GM12878 (cell line): ENCODE results near the gene MAP3K6. TPM values are rescaled to one million over a fixed set of nuclear protein-coding genes. Genes with fewer than 3 reads are reported as not detected.
A peak's percentile ranks its signal among the peaks of the same experiment; 100 is the strongest.

Source experiments
- ATAC-seq: fragments of 200-7000 bp; cut with Tn5 transposase; 3 replicates; pipeline ENCODE4 v1.9.1; 2020; ENCODE audit warnings: mild to moderate bottlenecking, moderate library complexity
- BruUV-seq: library from RNA; stranded (reverse); fragments of 400-500 nt; replicated peaks from 2 replicates; lab custom pipeline; 2021; lab: Mats Ljungman, UMichigan
- CTCF ChIA-PET: fragments of 300-600 bp; sonication (Branson Sonifier 250); formaldehyde crosslinking; extraction: SDS; loops from one replicate; lab custom pipeline; 2021; ENCODE audit warnings: inconsistent platforms; lab: Yijun Ruan, JAX
- POLR2A ChIA-PET: fragments of 350-600 bp; formaldehyde crosslinking; extraction: SDS; loops from one replicate; lab custom pipeline; 2021; ENCODE audit warnings: inconsistent platforms; lab: Charles Lee
- RAD21 ChIA-PET: fragments of 300-600 bp; sonication (Branson Sonifier 250); formaldehyde crosslinking; loops from one replicate; lab custom pipeline; 2023; ENCODE audit warnings: antibody characterized with exemption; ENCODE audit not compliant: unreplicated experiment; lab: Charles Lee
- SMC1A ChIA-PET: fragments of 300-600 bp; sonication (Branson Sonifier 250); formaldehyde crosslinking; loops from one replicate; lab custom pipeline; 2023; ENCODE audit not compliant: unreplicated experiment, uncharacterized antibody; lab: Charles Lee
- DNase-seq: peaks from one replicate; pipeline ENCODE4 v3.0.0-alpha.2; 2011; ENCODE audit warnings: low read depth, low spot score
- FAIRE-seq: peaks from 3 replicates; lab custom pipeline; 2011; peaks lifted over from hg19 to GRCh38; lab: Jason Lieb, UNC
- H2AFZ ChIP-seq: 2 replicates; pipeline ENCODE4 v1.6.0; 2011; ENCODE audit warnings: low read depth, low read length, control low read depth; ENCODE audit not compliant: control insufficient read depth
- H3K27ac ChIP-seq: 2 replicates; pipeline ENCODE4 v1.5.1; 2011; ENCODE audit warnings: control low read depth; ENCODE audit not compliant: control insufficient read depth, insufficient read depth
- H3K27me3 ChIP-seq, 2 experiments: replicated peaks in 1 of 2; 2 replicates each; pipeline versions ENCODE4 v1.6.0 to v1.6.1; 2011; ENCODE audit warnings: low read length in 1 of 2; ENCODE audit not compliant: control insufficient read depth in 2 of 2, insufficient read depth in 2 of 2
- H3K36me3 ChIP-seq, 2 experiments: 2 replicates each; pipeline ENCODE4 v1.5.1; 2011; ENCODE audit warnings: low read length in 1 of 2; ENCODE audit not compliant: control insufficient read depth in 2 of 2, insufficient read depth in 2 of 2
- H3K4me1 ChIP-seq: 2 replicates; pipeline ENCODE4 v1.6.1; 2011; ENCODE audit warnings: mild to moderate bottlenecking, low read length, moderate library complexity, mixed read lengths; ENCODE audit not compliant: control insufficient read depth, insufficient read depth
- H3K4me2 ChIP-seq: 2 replicates; pipeline ENCODE4 v1.6.0; 2011; ENCODE audit warnings: control low read depth; ENCODE audit not compliant: control insufficient read depth, insufficient read depth
- H3K4me3 ChIP-seq: fragments of 200-600 bp; sonication (generic); 2 replicates; pipeline ENCODE4 v1.5.1; 2016
- H3K79me2 ChIP-seq: 2 replicates; pipeline ENCODE4 v1.6.0; 2011; ENCODE audit warnings: low read length; ENCODE audit not compliant: control insufficient read depth, insufficient read depth
- H3K9ac ChIP-seq: 2 replicates; pipeline ENCODE4 v1.8.0; 2011; ENCODE audit warnings: low read length, control low read depth, mixed read lengths; ENCODE audit not compliant: control insufficient read depth, insufficient read depth
- H3K9me3 ChIP-seq: replicated peaks from 3 replicates; pipeline ENCODE4 v1.5.1; 2011; ENCODE audit warnings: mild to moderate bottlenecking, low read length; ENCODE audit not compliant: control insufficient read depth, insufficient read depth
- H4K20me1 ChIP-seq: 2 replicates; pipeline ENCODE4 v1.6.0; 2011; ENCODE audit not compliant: control insufficient read depth, insufficient read depth
- POLR2A ChIP-seq: IDR thresholded peaks from 2 replicates; pipeline ENCODE4 v1.6.1; 2011; ENCODE audit warnings: low read depth, mild to moderate bottlenecking, low read length
- SKIL ChIP-seq: fragments of 450-650 bp; IDR thresholded peaks from 2 replicates; pipeline ENCODE4 v1.6.1; 2017; ENCODE audit warnings: mild to moderate bottlenecking, low read depth, inconsistent platforms; ENCODE audit not compliant: poor library complexity, severe bottlenecking
- WGBS: methylation state at CpG from one replicate; pipeline ENCODE4 v1.1.6; 2016; ENCODE audit warnings: low lambda C conversion rate; ENCODE audit not compliant: insufficient replicate concordance, insufficient coverage; ENCODE audit errors: missing lambda C conversion rate; 5-methylcytosine and 5-hydroxymethylcytosine counted together
- in situ Hi-C: fragments of 300-500 bp; cut with MboI; formaldehyde crosslinking; loops from 9 replicates; pipeline ENCODE4 v1.14.3; 2018; ENCODE audit warnings: mixed read lengths
- intact Hi-C: fragments of 100-400 bp; cut with micrococcal nuclease; formaldehyde crosslinking; loops from one replicate; pipeline ENCODE4 v1.14.2; 2022; ENCODE audit not compliant: unreplicated experiment
- polyA plus RNA-seq, 11 experiments: library from polyadenylated mRNA; depleted of rRNA in 4 of 11; unstranded in 6 of 11; stranded (reverse) in 5 of 11; fragments of >200 nt; fragmentation: Nextera tagmentation in 4 of 11; fragmentation: Illumina TruSeq in 1 of 11; extraction: Ambion mirVana in 4 of 11; extraction: Trizol in 1 of 11; gene quantifications; 1 replicate in 1 of 11; 2 replicates in 10 of 11; pipeline versions ENCODE4 v1.2.1 to v1.2.3, GENCODE V29; 2011 to 2016; ENCODE audit warnings: inconsistent platforms in 2 of 11, missing spikeins in 2 of 11, low read depth in 1 of 11
- total RNA-seq, 4 experiments: library from RNA; depleted of rRNA in 3 of 4; stranded (reverse); fragments of >200 nt in 3 of 4; fragmentation: Illumina TruSeq in 1 of 4; extraction: Trizol in 1 of 4; gene quantifications; 2 replicates each; pipeline versions ENCODE4 v1.2.1 to v1.2.3, GENCODE V29; 2013 to 2021

Gene MAP3K6
- total and polyA plus RNA-seq, 10 of the 15 experiments (the other 5 are each of a cell fraction or from before 2014, with no cell fraction given), result 0.15 to 3.4 (median 1.2) TPM; not detected in 1

DNA sequence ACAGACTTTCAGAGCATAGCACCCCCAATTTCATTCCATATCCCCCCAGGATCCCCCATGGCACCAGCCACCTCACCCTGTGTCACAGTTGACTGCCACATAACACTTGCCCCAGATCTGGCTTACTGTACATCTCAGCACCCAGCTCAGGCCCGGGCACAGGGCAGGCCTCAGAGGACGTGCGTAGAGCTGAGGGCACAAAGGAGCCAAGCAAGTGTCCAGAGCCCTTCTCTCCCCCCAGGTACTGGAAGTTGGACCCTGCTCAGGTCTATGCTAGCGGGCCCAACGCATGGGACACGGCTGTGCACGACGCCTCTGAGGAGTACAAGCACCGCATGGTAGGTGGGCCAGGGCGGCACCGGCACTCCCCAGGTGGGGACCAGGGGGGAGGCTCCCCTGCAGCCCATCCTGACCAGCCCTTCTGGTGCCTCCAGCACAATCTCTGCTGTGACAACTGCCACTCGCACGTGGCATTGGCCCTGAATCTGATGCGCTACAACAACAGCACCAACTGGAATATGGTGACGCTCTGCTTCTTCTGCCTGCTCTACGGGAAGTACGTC, 33.0 kb downstream of the MAP3K6 start:
- Histone ChIP-seq H3K9me3 (no peaks in the 10 kb centered on the region), H3K27me3 (no peaks in the 10 kb centered on the region), H2AFZ (no peak overlapping the region), H3K4me2 (no peak overlapping the region), H3K4me3 (no peak overlapping the region), H4K20me1 (no peaks in the 10 kb centered on the region; the same call in 1 of the 2 replicates), H3K9ac (no peak overlapping the region), H3K79me2 (peaks cover 4% of the 10 kb centered on the region; the same call in 1 of the 2 replicates), H3K36me3 (peaks cover 13 to 25% of the 10 kb centered on the region in 2 experiments), H3K27ac (no peak overlapping the region), H3K4me1 (no peaks in the 10 kb centered on the region)
- ChIA-PET SMC1A (interaction anchor here (0.6 to 2.4 kb wide), 3 partner anchors 23 to 273 kb away, joined by 3 to 10 read pairs (median 5); no protein-coding TSS in a partner anchor), CTCF (interaction anchor here (0.9 to 4.4 kb wide), 19 partner anchors 9 to 286 kb away, joined by 3 to 77 read pairs (median 7); partner anchors contain the start of genes CD164L2, SYTL1 and TMEM222), RAD21 (interaction anchor here (1.2 to 2.5 kb wide), 3 partner anchors 10 to 54 kb away, joined by 4 to 18 read pairs (median 9); no protein-coding TSS in a partner anchor), POLR2A (interaction anchor here (1.2 to 1.8 kb wide), 2 partner anchors 11 to 58 kb away, joined by 4 to 5 read pairs; partner anchors contain the start of gene TMEM222)
- WGBS, result over 99% methylated on average over 17 of the region's 17 CpGs
- no TSS peak for BruUV-seq
- FAIRE-seq (no peak), DNase-seq (no peak), ATAC-seq (no peak)
- intact Hi-C loops, result no loop called here
- in situ Hi-C loops, result no loop called here
- peak; percentile 53 for TF ChIP-seq POLR2A
- no peak for TF ChIP-seq SKIL
